GM19351 (cell line): ENCODE measurements around the gene LRRC37B.
"Not testable (repeated sequence)": the region's sequence is repeated elsewhere in the genome, so short reads cannot be mapped to it uniquely, and the experiment has no call there.

Source experiments
- ATAC-seq: cut with Tn5 transposase; IDR thresholded peaks from one replicate; pipeline ENCODE4 v1.9.1; 2021; ENCODE audit warnings: mild to moderate bottlenecking, moderate library complexity; ENCODE audit not compliant: unreplicated experiment

The LRRC37B gene

GRCh38 chr17:32006957-32007462 lies at the start of gene LRRC37B:
TSS of gene LRRC37B (plus strand) at chr17:32007383. CDS start at chr17:32021393, 14,010 bp downstream.
- ATAC-seq: peak; percentile 84

- ATAC-seq: not testable (repeated sequence)
These were observed 43.1 kb upstream of the LRRC37B start for GRCh38 chr17:31964131-31964530.

- ATAC-seq: no peak
These were observed 39.5 kb upstream of the LRRC37B start for GRCh38 chr17:31967648-31968047.

- ATAC-seq: not testable (repeated sequence)
These were observed 36.8 kb upstream of the LRRC37B start for GRCh38 chr17:31970416-31970815.

- not testable (repeated sequence) for ATAC-seq
These were observed 32.7 kb upstream of the LRRC37B start for GRCh38 chr17:31974269-31975071.

- ATAC-seq: not testable (repeated sequence)
These were observed 31.8 kb upstream of the LRRC37B start for GRCh38 chr17:31975391-31975790.

- ATAC-seq: not testable (repeated sequence)
These were observed 15.4 kb upstream of the LRRC37B start for GRCh38 chr17:31991821-31992220.

GRCh38 chr17:31997005-31997404 lies 10.2 kb upstream of the LRRC37B start:
- ATAC-seq: no peak

- peak; percentile 45 for ATAC-seq
These were observed 498 bp downstream of the LRRC37B start for GRCh38 chr17:32007463-32008298.

- ATAC-seq: no peak
These were observed 2.0 kb downstream of the LRRC37B start for GRCh38 chr17:32009262-32009542.

- no peak for ATAC-seq
These were observed 2.9 kb downstream of the LRRC37B start for GRCh38 chr17:32010114-32010513.

GRCh38 chr17:32015245-32016013 lies 8.2 kb downstream of the LRRC37B start:
- no peak for ATAC-seq

- no peak for ATAC-seq
These were observed 9.0 kb downstream of the LRRC37B start for GRCh38 chr17:32016231-32016630.

- no peak for ATAC-seq
These were observed 12.0 kb downstream of the LRRC37B start for GRCh38 chr17:32019228-32019627.

- ATAC-seq: no peak
These were observed 13.9 kb downstream of the LRRC37B start for GRCh38 chr17:32020943-32021614.

GRCh38 chr17:32021615-32021955 lies 14.4 kb downstream of the LRRC37B start:
- no peak for ATAC-seq

GRCh38 chr17:32022554-32022953 lies 15.4 kb downstream of the LRRC37B start:
- ATAC-seq: not testable (repeated sequence)

GRCh38 chr17:32027271-32027670 lies 20.1 kb downstream of the LRRC37B start:
- not testable (repeated sequence) for ATAC-seq

- no peak for ATAC-seq
These were observed 26.0 kb downstream of the LRRC37B start for GRCh38 chr17:32033223-32033622.

GRCh38 chr17:32033812-32034211 lies 26.6 kb downstream of the LRRC37B start:
- not testable (repeated sequence) for ATAC-seq

- not testable (repeated sequence) for ATAC-seq
These were observed 33.1 kb downstream of the LRRC37B start for GRCh38 chr17:32040246-32040645.
